Measurements from ENCODE around the gene ZNF579. TPM values are rescaled to one million over a fixed set of nuclear protein-coding genes. Genes with fewer than 3 reads are reported as not detected.

Gene ZNF579
- total and polyA plus RNA-seq, 2 of the 8 experiments (the other 6 are each of a cell fraction or from before 2014, with no cell fraction given), result 10.0 to 18.9 TPM

GRCh38 chr19:55600662-55601028 lies 20.0 kb upstream of the ZNF579 start:
- Histone ChIP-seq H2BK120ac (replicated peaks; ENCODE audit: low read depth, low read length) (peak overlapping the region; percentile 26), H3K14ac (ENCODE audit: insufficient read length) (no peak overlapping the region), H4K5ac (ENCODE audit: insufficient read length, low read depth, low read length) (peak overlapping the region; percentile 62), H3K36me3 (ENCODE audit: control insufficient read depth in 2 of 4, insufficient read depth in 4 of 4, low read length in 3 of 4) (peaks cover 0 to 6% (median 4%) of the 10 kb centered on the region in 4 experiments; a peak in 3 of 8 replicates), H4K20me1 (replicated peaks in 1 of 2; ENCODE audit: control insufficient read depth in 1 of 2, insufficient read depth in 2 of 2, low read length in 2 of 2) (peaks cover 0 to 4% of the 10 kb centered on the region in 2 experiments), H3K23me2 (ENCODE audit: low read depth, low read length) (peaks cover 14% of the 10 kb centered on the region), H4K91ac (replicated peaks; ENCODE audit: insufficient read length, low read length) (peak overlapping the region; percentile 94), H3K23ac (ENCODE audit: insufficient read length) (no peak overlapping the region), H3K27ac (ENCODE audit: low read depth, low read length) (peak overlapping the region; percentile 37; the same call in 1 of the 2 replicates), H2BK20ac (ENCODE audit: low read length) (no peak overlapping the region; the same call in 1 of the 2 replicates), H2BK12ac (ENCODE audit: low read depth, low read length) (peak overlapping the region; percentile 53; the same call in 1 of the 2 replicates), H2AFZ (ENCODE audit: low read length) (no peak overlapping the region), H3K56ac (replicated peaks; ENCODE audit: insufficient read length, low read depth, low read length) (no peak overlapping the region), H2AK5ac (ENCODE audit: low read depth, low read length) (no peak overlapping the region; the same call in 1 of the 2 replicates), H3K4ac (replicated peaks; ENCODE audit: insufficient read length, low read depth, low read length) (peak overlapping the region; percentile 93), H3K79me1 (ENCODE audit: low read depth, low read length) (peaks cover 3% of the 10 kb centered on the region), H4K8ac (ENCODE audit: extremely low read depth, insufficient read depth, low read length) (peak overlapping the region; percentile 82; the same call in 1 of the 2 replicates), H2BK15ac (ENCODE audit: low read length) (0 out of 2 replicates have a peak overlapping the region, but pooled peaks have one; percentile 31), H3K79me2 (ENCODE audit: control insufficient read depth in 1 of 2, insufficient read depth in 2 of 2, low read length in 2 of 2) (peaks cover 0 to 3% of the 10 kb centered on the region in 2 experiments; a peak in 2 of 4 replicates), H3K9me3 (ENCODE audit: insufficient read depth in 2 of 2, low read depth in 1 of 2, low read length in 1 of 2) (no peaks in the 10 kb centered on the region), H3K4me3 (ENCODE audit: extremely low read depth in 1 of 4, insufficient read depth in 2 of 4, low read depth in 3 of 4, low read length in 4 of 4) (peak overlapping the region; percentile 50 to 83 (median 68)), H2BK5ac (ENCODE audit: low read depth, low read length) (peak overlapping the region; percentile 68; the same call in 1 of the 2 replicates), H3K4me1 (replicated peaks in 1 of 4; ENCODE audit: control insufficient read depth in 3 of 4, insufficient read depth in 4 of 4, low read length in 3 of 4) (peaks cover 0 to 14% (median 8%) of the 10 kb centered on the region in 4 experiments; a peak in 5 of 7 replicates), H3K18ac (ENCODE audit: extremely low read depth, low read length) (peak overlapping the region; percentile 44), H3K4me2 (ENCODE audit: insufficient read depth in 1 of 2, low read depth in 2 of 2, low read length in 2 of 2) (peak overlapping the region; percentile 90 to 95), H3K9ac (replicated peaks in 1 of 4; ENCODE audit: extremely low read depth in 1 of 4, low read depth in 3 of 4, low read length in 3 of 4) (peak overlapping the region in 3 of 4 experiments; percentile 29 to 77 (median 40); a peak in 4 of 7 replicates), H3K27me3 (replicated peaks in 1 of 4; ENCODE audit: control insufficient read depth in 3 of 4, extremely low read depth in 1 of 4, insufficient read depth in 3 of 4, low read length in 3 of 4) (no peaks in the 10 kb centered on the region)
- DNase-seq (ENCODE audit: low read depth in 1 of 2, low spot score in 2 of 2) (no peak), FAIRE-seq (no peak)
- TF ChIP-seq JUN (IDR thresholded peaks at IDR 0.05; ENCODE audit: low read depth, low read length) (no peak), SP4 (IDR thresholded peaks at IDR 0.05; ENCODE audit: low read length) (0 out of 2 replicates have a peak, but pooled peaks have one; percentile 7), GABPA (IDR thresholded peaks at IDR 0.05; ENCODE audit: borderline replicate concordance, insufficient read depth, low read length) (no peak), FOSL1 (IDR thresholded peaks at IDR 0.05; ENCODE audit: insufficient read depth, low read depth, low read length) (no peak), TBP (IDR thresholded peaks at IDR 0.05; ENCODE audit: low read depth, low read length) (no peak), PHF8 (conservative IDR thresholded peaks at IDR 0.05; ENCODE audit: low read depth, low read length) (0 out of 2 replicates have a peak, but pooled peaks have one; percentile 10), KDM4A (IDR thresholded peaks at IDR 0.05; ENCODE audit: low read depth, low read length, severe bottlenecking) (peak; percentile 11), TCF12 (IDR thresholded peaks at IDR 0.05; ENCODE audit: low read depth, low read length) (no peak), RFX5 (IDR thresholded peaks at IDR 0.05; ENCODE audit: borderline replicate concordance, low read depth, low read length) (no peak)
- POLR2A ChIA-PET (ENCODE audit: partially characterized antibody), result interaction anchor here (0.8 to 2.5 kb wide), 9 partner anchors 12 to 278 kb away, joined by 3 to 6 read pairs (median 4); no protein-coding TSS in a partner anchor
- 20% methylated on average over 8 of the region's 15 CpGs; no CpG with 5 or more reads in 1 of the 2 experiments for WGBS, 2 experiments (ENCODE audit: extremely low coverage in 1 of 2, insufficient coverage in 1 of 2, insufficient read length in 1 of 2, insufficient replicate concordance in 2 of 2, low coverage in 1 of 2, low lambda C conversion rate in 2 of 2, missing lambda C conversion rate in 1 of 2)
- CTCF ChIA-PET (ENCODE audit: partially characterized antibody), result interaction anchor here (0.6 to 1.1 kb wide), 3 partner anchors 17 to 54 kb away, joined by 3 read pairs; no protein-coding TSS in a partner anchor

All from H1 (cell line).